ENCODE data around the gene WNK3.

The WNK3 gene

DNA sequence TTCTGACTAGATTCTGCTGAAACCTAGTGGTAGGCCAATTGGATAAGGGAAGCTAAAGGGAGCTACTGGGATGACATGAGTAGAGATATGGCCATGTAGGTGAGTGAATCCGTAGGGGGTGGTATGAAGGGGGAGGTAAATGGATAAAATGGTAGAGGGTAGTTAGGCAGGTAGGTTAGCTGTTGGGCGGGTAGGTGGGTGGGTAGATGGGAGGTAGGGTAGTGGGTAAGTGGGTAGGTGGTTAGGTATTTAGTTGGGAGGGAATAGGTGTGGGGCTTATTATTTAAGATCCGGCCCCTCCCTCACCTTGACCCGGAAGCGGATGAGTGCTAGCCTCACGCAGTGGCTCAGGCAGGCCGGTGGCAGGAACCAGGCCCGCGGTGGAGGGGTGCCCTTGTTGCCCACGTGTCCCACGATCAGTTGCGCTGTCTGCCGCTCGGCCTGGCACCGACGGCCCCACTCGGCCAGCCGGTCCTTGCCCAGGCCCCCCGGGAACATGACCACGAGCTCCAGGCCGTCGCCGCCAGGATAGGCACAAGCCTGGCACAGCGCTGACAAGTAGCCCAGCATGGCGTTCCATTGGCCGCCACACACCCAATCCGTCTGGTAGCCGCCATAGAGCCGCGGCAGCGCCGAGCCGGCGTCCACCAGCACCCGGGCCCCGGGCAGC, 175.5 kb downstream of the WNK3 start:
- Histone ChIP-seq H3K27ac (ENCODE audit: low read length) (no peak overlapping the region), H3K27me3 (ENCODE audit: insufficient read depth, low read length) (no peaks in the 10 kb centered on the region), H3K9ac (ENCODE audit: low read depth, low read length) (peak overlapping the region; percentile 83), H3K4me3 (ENCODE audit: low read length) (peak overlapping the region; percentile 84), H3K9me3 (ENCODE audit: insufficient read depth, low read depth, low read length) (no peaks in the 10 kb centered on the region), H3K4me1 (ENCODE audit: insufficient read depth, low read length) (no peaks in the 10 kb centered on the region; the same call in 1 of the 2 replicates), H3K36me3 (ENCODE audit: insufficient read depth, low read depth, low read length) (peaks cover 4% of the 10 kb centered on the region; the same call in 1 of the 2 replicates)

DNA sequence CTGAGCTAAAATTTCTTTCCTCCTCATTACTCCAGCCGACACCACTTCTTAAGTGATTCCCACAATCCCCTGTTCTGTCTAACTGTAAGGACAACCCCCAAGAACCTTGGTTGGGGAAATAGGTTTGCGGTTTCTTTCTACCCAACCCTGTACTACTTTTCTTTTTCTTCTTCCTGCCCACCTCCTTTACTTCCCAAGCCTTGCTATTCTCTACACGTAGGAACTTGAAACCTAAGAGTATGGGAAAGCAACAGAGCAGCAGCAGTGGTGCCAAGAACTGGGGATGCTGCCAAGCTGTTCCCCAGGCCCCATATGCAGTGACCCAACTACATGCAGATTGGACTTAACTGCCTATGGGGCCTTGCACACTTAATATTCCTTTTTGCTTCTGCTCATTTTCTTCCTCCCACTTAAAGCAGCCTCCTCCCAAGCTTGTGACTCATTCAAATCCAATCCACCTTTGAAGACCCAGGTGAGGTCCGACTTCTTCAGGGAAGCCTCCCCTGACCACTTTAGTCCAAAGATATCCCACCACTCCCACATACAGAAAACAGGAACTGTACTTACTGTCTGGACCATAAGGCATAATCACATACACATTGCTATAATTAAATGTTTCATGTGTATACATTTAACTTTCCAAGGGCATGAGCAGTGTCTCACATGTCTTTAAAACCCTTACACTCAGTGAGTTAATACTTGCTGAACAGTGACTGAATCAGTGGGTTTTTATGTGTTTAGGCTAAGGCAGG, 176.5 kb downstream of the WNK3 start:
- peak overlapping the region; percentile 84 for H3K4me3 ChIP-seq (ENCODE audit: low read length)
- H3K27me3 ChIP-seq (ENCODE audit: insufficient read depth, low read length): no peaks in the 10 kb centered on the region
- no peak overlapping the region for H3K27ac ChIP-seq (ENCODE audit: low read length)
- H3K4me1 ChIP-seq (ENCODE audit: insufficient read depth, low read length): no peaks in the 10 kb centered on the region; the same call in 1 of the 2 replicates
- no peaks in the 10 kb centered on the region for H3K9me3 ChIP-seq (ENCODE audit: insufficient read depth, low read depth, low read length)
- H3K9ac ChIP-seq (ENCODE audit: low read depth, low read length): peak overlapping the region; percentile 83; the same call in 1 of the 2 replicates
- H3K36me3 ChIP-seq (ENCODE audit: insufficient read depth, low read depth, low read length): peaks cover 4% of the 10 kb centered on the region; the same call in 1 of the 2 replicates

GRCh38 chrX:54180403-54180802, 177.4 kb downstream of the WNK3 start:
- Histone ChIP-seq H3K27me3 (ENCODE audit: insufficient read depth, low read length) (no peaks in the 10 kb centered on the region), H3K4me1 (ENCODE audit: insufficient read depth, low read length) (no peaks in the 10 kb centered on the region; the same call in 1 of the 2 replicates), H3K9me3 (ENCODE audit: insufficient read depth, low read depth, low read length) (no peaks in the 10 kb centered on the region), H3K4me3 (ENCODE audit: low read length) (peak overlapping the region; percentile 84; the same call in 1 of the 2 replicates), H3K9ac (ENCODE audit: low read depth, low read length) (no peak overlapping the region), H3K36me3 (ENCODE audit: insufficient read depth, low read depth, low read length) (peaks cover 4% of the 10 kb centered on the region; the same call in 1 of the 2 replicates), H3K27ac (ENCODE audit: low read length) (no peak overlapping the region)

DNA sequence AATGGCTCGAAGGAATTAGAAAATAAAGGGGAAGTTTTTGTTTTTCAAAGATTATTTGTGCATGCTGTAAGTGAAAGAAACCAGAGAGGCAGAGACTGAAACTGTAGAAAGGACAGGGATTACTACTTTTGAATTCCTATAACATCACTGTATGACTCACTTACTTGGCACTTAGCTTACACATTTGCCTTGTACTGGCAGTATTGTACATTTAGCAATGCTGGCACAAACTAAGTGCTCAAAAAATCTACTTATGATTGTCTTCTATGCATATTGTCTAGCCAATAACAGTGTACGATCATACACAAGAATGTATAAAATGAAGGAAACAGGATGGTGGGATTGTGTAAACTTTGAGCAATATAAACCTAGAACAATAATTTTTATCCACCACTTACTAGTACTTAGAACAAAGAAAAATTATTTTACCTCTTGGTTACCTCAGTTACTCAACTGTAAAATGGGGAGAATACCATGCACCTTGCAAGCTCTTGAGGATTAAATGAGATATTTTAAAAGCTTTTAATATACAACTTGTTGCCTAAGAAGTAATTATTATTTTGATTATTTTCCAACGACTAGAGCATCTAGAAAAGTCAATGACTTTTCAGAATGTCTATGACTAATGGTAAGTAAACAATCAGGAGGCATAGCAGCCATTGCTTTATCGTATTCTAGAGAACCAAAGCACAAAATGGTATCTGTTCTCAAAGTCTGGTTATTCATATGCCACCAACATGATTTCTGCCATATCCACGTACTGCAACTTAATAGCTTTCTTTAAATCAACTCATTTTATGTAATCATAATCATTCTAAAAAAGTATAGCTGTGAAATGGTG, 179.5 kb downstream of the WNK3 start:
- no peak overlapping the region for H3K27ac ChIP-seq (ENCODE audit: low read length)
- H3K4me3 ChIP-seq (ENCODE audit: low read length): no peak overlapping the region
- H3K4me1 ChIP-seq (ENCODE audit: insufficient read depth, low read length): no peaks in the 10 kb centered on the region; the same call in 1 of the 2 replicates
- no peak overlapping the region for H3K9ac ChIP-seq (ENCODE audit: low read depth, low read length)
- no peaks in the 10 kb centered on the region for H3K9me3 ChIP-seq (ENCODE audit: insufficient read depth, low read depth, low read length)
- no peaks in the 10 kb centered on the region for H3K27me3 ChIP-seq (ENCODE audit: insufficient read depth, low read length)
- H3K36me3 ChIP-seq (ENCODE audit: insufficient read depth, low read depth, low read length): peaks cover 9% of the 10 kb centered on the region; the same call in 1 of the 2 replicates

DNA sequence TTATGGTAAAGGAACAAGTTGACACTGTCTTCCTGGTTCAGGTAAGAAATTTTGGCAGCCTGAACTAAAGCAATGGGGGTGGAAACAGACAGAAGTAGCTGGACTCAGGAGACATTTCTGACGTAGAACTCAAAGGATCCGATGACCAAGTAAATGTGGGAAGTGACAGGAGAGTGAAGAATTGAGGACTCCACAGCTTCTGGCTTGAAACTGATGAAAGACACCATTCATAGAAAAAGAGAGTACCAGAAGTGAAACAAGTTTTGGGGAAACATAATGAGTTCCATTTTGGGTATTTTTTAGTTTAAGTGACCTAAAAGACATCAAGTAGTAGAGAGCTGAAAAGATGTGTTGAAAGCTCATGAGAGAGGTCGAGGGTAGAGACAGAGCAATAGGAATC, 180.5 kb downstream of the WNK3 start:
- H3K4me1 ChIP-seq (ENCODE audit: insufficient read depth, low read length): no peaks in the 10 kb centered on the region; the same call in 1 of the 2 replicates
- no peaks in the 10 kb centered on the region for H3K27me3 ChIP-seq (ENCODE audit: insufficient read depth, low read length)
- H3K9me3 ChIP-seq (ENCODE audit: insufficient read depth, low read depth, low read length): no peaks in the 10 kb centered on the region
- no peak overlapping the region for H3K27ac ChIP-seq (ENCODE audit: low read length)
- no peak overlapping the region for H3K4me3 ChIP-seq (ENCODE audit: low read length)
- no peak overlapping the region for H3K9ac ChIP-seq (ENCODE audit: low read depth, low read length)
- H3K36me3 ChIP-seq (ENCODE audit: insufficient read depth, low read depth, low read length): peaks cover 14% of the 10 kb centered on the region; the same call in 1 of the 2 replicates

- peaks cover 14% of the 10 kb centered on the region; the same call in 1 of the 2 replicates for H3K36me3 ChIP-seq (ENCODE audit: insufficient read depth, low read depth, low read length)
- no peaks in the 10 kb centered on the region for H3K9me3 ChIP-seq (ENCODE audit: insufficient read depth, low read depth, low read length)
- H3K27me3 ChIP-seq (ENCODE audit: insufficient read depth, low read length): no peaks in the 10 kb centered on the region
- H3K27ac ChIP-seq (ENCODE audit: low read length): no peak overlapping the region
- H3K9ac ChIP-seq (ENCODE audit: low read depth, low read length): no peak overlapping the region
- no peak overlapping the region for H3K4me3 ChIP-seq (ENCODE audit: low read length)
- no peaks in the 10 kb centered on the region for H3K4me1 ChIP-seq (ENCODE audit: insufficient read depth, low read length)
Measured at GRCh38 chrX:54173791-54174190, 184.1 kb downstream of the WNK3 start.

- Histone ChIP-seq H3K27me3 (ENCODE audit: insufficient read depth, low read length) (no peaks in the 10 kb centered on the region), H3K4me1 (ENCODE audit: insufficient read depth, low read length) (no peaks in the 10 kb centered on the region), H3K36me3 (ENCODE audit: insufficient read depth, low read depth, low read length) (peaks cover 10% of the 10 kb centered on the region; the same call in 1 of the 2 replicates), H3K4me3 (ENCODE audit: low read length) (no peak overlapping the region), H3K27ac (ENCODE audit: low read length) (no peak overlapping the region), H3K9ac (ENCODE audit: low read depth, low read length) (no peak overlapping the region), H3K9me3 (ENCODE audit: insufficient read depth, low read depth, low read length) (no peaks in the 10 kb centered on the region)
Measured at GRCh38 chrX:54172455-54172854, 185.4 kb downstream of the WNK3 start.

GRCh38 chrX:54171527-54172250, 186.2 kb downstream of the WNK3 start:
- peaks cover 10% of the 10 kb centered on the region; the same call in 1 of the 2 replicates for H3K36me3 ChIP-seq (ENCODE audit: insufficient read depth, low read depth, low read length)
- H3K4me1 ChIP-seq (ENCODE audit: insufficient read depth, low read length): no peaks in the 10 kb centered on the region
- H3K4me3 ChIP-seq (ENCODE audit: low read length): no peak overlapping the region
- no peak overlapping the region for H3K27ac ChIP-seq (ENCODE audit: low read length)
- no peaks in the 10 kb centered on the region for H3K9me3 ChIP-seq (ENCODE audit: insufficient read depth, low read depth, low read length)
- H3K27me3 ChIP-seq (ENCODE audit: insufficient read depth, low read length): no peaks in the 10 kb centered on the region
- no peak overlapping the region for H3K9ac ChIP-seq (ENCODE audit: low read depth, low read length)

GRCh38 chrX:54171091-54171490, 186.8 kb downstream of the WNK3 start:
- H3K4me3 ChIP-seq (ENCODE audit: low read length): no peak overlapping the region
- no peaks in the 10 kb centered on the region for H3K27me3 ChIP-seq (ENCODE audit: insufficient read depth, low read length)
- H3K9ac ChIP-seq (ENCODE audit: low read depth, low read length): no peak overlapping the region
- no peaks in the 10 kb centered on the region for H3K9me3 ChIP-seq (ENCODE audit: insufficient read depth, low read depth, low read length)
- no peaks in the 10 kb centered on the region; the same call in 1 of the 2 replicates for H3K4me1 ChIP-seq (ENCODE audit: insufficient read depth, low read length)
- H3K36me3 ChIP-seq (ENCODE audit: insufficient read depth, low read depth, low read length): peaks cover 10% of the 10 kb centered on the region; the same call in 1 of the 2 replicates
- H3K27ac ChIP-seq (ENCODE audit: low read length): no peak overlapping the region

- no peak overlapping the region for H3K9ac ChIP-seq (ENCODE audit: low read depth, low read length)
- H3K27ac ChIP-seq (ENCODE audit: low read length): no peak overlapping the region
- no peaks in the 10 kb centered on the region; the same call in 1 of the 2 replicates for H3K4me1 ChIP-seq (ENCODE audit: insufficient read depth, low read length)
- no peaks in the 10 kb centered on the region for H3K9me3 ChIP-seq (ENCODE audit: insufficient read depth, low read depth, low read length)
- H3K27me3 ChIP-seq (ENCODE audit: insufficient read depth, low read length): no peaks in the 10 kb centered on the region
- no peaks in the 10 kb centered on the region for H3K36me3 ChIP-seq (ENCODE audit: insufficient read depth, low read depth, low read length)
- no peak overlapping the region for H3K4me3 ChIP-seq (ENCODE audit: low read length)
Measured at GRCh38 chrX:54166915-54167314, 190.9 kb downstream of the WNK3 start.

DNA sequence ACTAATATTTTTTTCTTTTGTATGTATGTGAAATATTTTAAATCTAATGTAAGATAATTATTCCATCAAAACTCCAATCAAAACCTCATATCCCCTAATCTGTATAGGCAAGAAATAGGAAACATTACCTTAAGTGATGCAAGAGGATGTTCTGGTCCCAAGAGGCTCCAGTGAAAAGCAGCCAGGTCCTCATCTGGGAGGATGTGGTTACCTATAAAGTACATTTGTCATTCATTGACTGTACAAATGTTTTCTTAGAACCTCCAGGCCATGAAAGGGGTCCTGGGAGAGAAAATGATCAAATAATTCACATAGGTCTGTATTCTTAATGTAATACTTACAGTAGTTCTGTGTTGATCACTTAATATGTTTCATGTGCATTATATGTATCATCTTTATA, 200.3 kb downstream of the WNK3 start:
- H3K4me1 ChIP-seq (ENCODE audit: insufficient read depth, low read length): no peaks in the 10 kb centered on the region
- H3K9me3 ChIP-seq (ENCODE audit: insufficient read depth, low read depth, low read length): no peaks in the 10 kb centered on the region
- H3K27ac ChIP-seq (ENCODE audit: low read length): no peak overlapping the region
- H3K36me3 ChIP-seq (ENCODE audit: insufficient read depth, low read depth, low read length): no peaks in the 10 kb centered on the region
- no peak overlapping the region for H3K9ac ChIP-seq (ENCODE audit: low read depth, low read length)
- no peak overlapping the region for H3K4me3 ChIP-seq (ENCODE audit: low read length)
- no peaks in the 10 kb centered on the region for H3K27me3 ChIP-seq (ENCODE audit: insufficient read depth, low read length)

All from iPS-20b (cell line).